ENCODE data around the gene TMC1.

GRCh38 chr9:72627147-72627546 lies 105.7 kb downstream of the TMC1 start:
- TF ChIP-seq CTCF (conservative IDR thresholded peaks at IDR 0.05) (no peak), EZH2 (IDR thresholded peaks at IDR 0.05; ENCODE audit: low read depth) (no peak)

Data from PC-9 (cell line).